K562 (cell line): ENCODE measurements around the gene GBX1. TPM values are rescaled to one million over a fixed set of nuclear protein-coding genes. Genes with fewer than 3 reads are reported as not detected.

ENCODE experiments used
- ATAC-seq: fragments of 200-7000 bp; cut with Tn5 transposase; 3 replicates; pipeline ENCODE4 v1.9.1; 2020; ENCODE audit warnings: moderate library complexity
- BruUV-seq: library from RNA; stranded (reverse); fragments of 400-500 nt; replicated peaks from 2 replicates; lab custom pipeline; 2021; lab: Mats Ljungman, UMichigan
- CTCF ChIA-PET: fragments of 300-600 bp; formaldehyde crosslinking; extraction: SDS; loops from one replicate; lab custom pipeline; 2021; ENCODE audit warnings: low intra/inter-chr PET ratio; lab: Yijun Ruan, JAX
- POLR2A ChIA-PET: fragments of 300-600, 350-650 bp; sonication (Branson Sonifier 250); formaldehyde crosslinking; extraction: SDS; loops from one replicate; lab custom pipeline; 2021; ENCODE audit warnings: antibody characterized with exemption, inconsistent platforms; lab: Yijun Ruan, JAX
- DNase-seq, 4 experiments: peaks; one replicate each; pipeline versions ENCODE4 v3.0.0 to v3.0.0-alpha.2; 2011 to 2018; ENCODE audit warnings: low spot score in 3 of 4, mixed read lengths in 3 of 4; ENCODE audit errors: extremely low read depth in 1 of 4
- FAIRE-seq: peaks from 2 replicates; lab custom pipeline; 2011; peaks lifted over from hg19 to GRCh38; lab: Jason Lieb, UNC
- H2AFZ ChIP-seq: 2 replicates; pipeline ENCODE4 v1.6.0; 2011; ENCODE audit warnings: low read depth, low read length, control low read depth, inconsistent platforms
- H3K27ac ChIP-seq: fragments of 200-600 bp; 3 replicates; pipeline ENCODE4 v1.8.0; 2011; ENCODE audit warnings: low read depth, mild to moderate bottlenecking, control low read depth, inconsistent platforms, low read length, moderate library complexity, mixed read lengths; ENCODE audit errors: extremely low read depth
- H3K27me3 ChIP-seq, 2 experiments: fragments of 300-600 bp in 1 of 2; 2 replicates in 1 of 2; 3 replicates in 1 of 2; pipeline versions ENCODE4 v1.6.0 to v1.8.0; 2011; ENCODE audit warnings: inconsistent platforms in 2 of 2, low read length in 2 of 2, mild to moderate bottlenecking in 1 of 2, mixed read lengths in 1 of 2, moderate library complexity in 1 of 2; ENCODE audit not compliant: control insufficient read depth in 2 of 2, insufficient read depth in 2 of 2
- H3K36me3 ChIP-seq: fragments of 300-600 bp; 3 replicates; pipeline ENCODE4 v1.8.0; 2011; ENCODE audit warnings: mild to moderate bottlenecking, low read length, inconsistent platforms; ENCODE audit not compliant: control insufficient read depth, insufficient read depth
- H3K4me1 ChIP-seq, 2 experiments: fragments of 200-600 bp in 1 of 2; replicated peaks in 1 of 2; 2 replicates in 1 of 2; 3 replicates in 1 of 2; pipeline versions ENCODE4 v1.5.1 to v1.8.0; 2011; ENCODE audit warnings: inconsistent platforms in 2 of 2, low read length in 2 of 2, mild to moderate bottlenecking in 1 of 2, mixed read lengths in 1 of 2, moderate library complexity in 1 of 2; ENCODE audit not compliant: control insufficient read depth in 2 of 2, insufficient read depth in 2 of 2
- H3K4me2 ChIP-seq: 2 replicates; pipeline ENCODE4 v1.6.1; 2011; ENCODE audit warnings: low read length, control low read depth, inconsistent platforms, mixed read lengths; ENCODE audit not compliant: insufficient read depth
- H3K4me3 ChIP-seq: fragments of 200-600 bp; sonication (generic), shearing (Covaris generic); 2 replicates; pipeline ENCODE4 v1.5.1; 2016; ENCODE audit warnings: control low read depth, inconsistent platforms
- H3K79me2 ChIP-seq: fragments of 200-600 bp; 3 replicates; pipeline ENCODE4 v1.8.0; 2011; ENCODE audit warnings: low read length, inconsistent platforms; ENCODE audit not compliant: control insufficient read depth, insufficient read depth
- H3K9ac ChIP-seq, 2 experiments: 2 replicates each; pipeline versions ENCODE4 v1.6.0 to v1.6.1; 2011; ENCODE audit warnings: low read depth in 2 of 2, low read length in 2 of 2, control low read depth in 1 of 2, inconsistent platforms in 1 of 2, mild to moderate bottlenecking in 1 of 2, mixed read lengths in 1 of 2; ENCODE audit not compliant: insufficient read depth in 1 of 2
- H3K9me1 ChIP-seq: one replicate; pipeline ENCODE4 v1.6.0; 2011; ENCODE audit warnings: inconsistent platforms, mild to moderate bottlenecking, low read length, moderate library complexity; ENCODE audit not compliant: control insufficient read depth, insufficient read depth
- H3K9me3 ChIP-seq: replicated peaks from 2 replicates; pipeline ENCODE4 v1.5.1; 2011; ENCODE audit warnings: low read depth, low read length, inconsistent platforms; ENCODE audit not compliant: control insufficient read depth, insufficient read depth
- H4K20me1 ChIP-seq: replicated peaks from 2 replicates; pipeline ENCODE4 v1.6.1; 2011; ENCODE audit warnings: low read length, inconsistent platforms, mixed read lengths; ENCODE audit not compliant: control insufficient read depth, insufficient read depth
- ELF1 ChIP-seq: fragments of 200-800 bp; sonication (Bioruptor generic); IDR thresholded peaks from 2 replicates; pipeline ENCODE4 v1.6.1; 2016; ENCODE audit warnings: missing genetic modification characterization, missing compliant biosample characterization
- FIP1L1 ChIP-seq: fragments of 200-400 bp; formaldehyde crosslinking; IDR thresholded peaks from 2 replicates; pipeline ENCODE4 v1.6.1; 2018; ENCODE audit warnings: mild to moderate bottlenecking, low read depth, low read length; ENCODE audit not compliant: poor library complexity, severe bottlenecking
- KAT2B ChIP-seq: IDR thresholded peaks from one replicate; pipeline ENCODE4 v1.6.1; 2012; ENCODE audit warnings: low read depth, mild to moderate bottlenecking, control low read depth, inconsistent platforms, low read length, moderate library complexity
- LEF1 ChIP-seq: fragments of 450-650 bp; IDR thresholded peaks from 2 replicates; pipeline ENCODE4 v1.6.1; 2016; ENCODE audit warnings: mild to moderate bottlenecking
- MYBL2 ChIP-seq, 2 experiments: fragments of 450-650 bp in 1 of 2; sonication (generic) in 1 of 2; formaldehyde crosslinking in 1 of 2; IDR thresholded peaks; 2 replicates each; pipeline versions ENCODE4 v1.6.1 to v1.8.1; 2017 to 2022; ENCODE audit warnings: borderline replicate concordance in 1 of 2, inconsistent platforms in 1 of 2, low read depth in 1 of 2, mild to moderate bottlenecking in 1 of 2, missing genetic modification reagents in 1 of 2, moderate library complexity in 1 of 2
- ZFP36 ChIP-seq: fragments of 150-350 bp; IDR thresholded peaks from 2 replicates; pipeline ENCODE4 v1.6.1; 2018; ENCODE audit warnings: low read length, low read depth; ENCODE audit not compliant: partially characterized antibody
- ZNF311 ChIP-seq: fragments of 250-450 bp; sonication (Bioruptor Pico); IDR thresholded peaks from 2 replicates; pipeline ENCODE4 v1.4.0; 2020; ENCODE audit warnings: mild to moderate bottlenecking, moderate library complexity
- ZNF431 ChIP-seq: sonication (generic); formaldehyde crosslinking; IDR thresholded peaks from 2 replicates; pipeline ENCODE4 v1.8.0; 2022; ENCODE audit warnings: mild to moderate bottlenecking, missing genetic modification reagents
- WGBS: fragments of 100-300 bp; shearing (Covaris generic); methylation state at CpG from one replicate; pipeline ENCODE4 v1.1.6; 2016; ENCODE audit warnings: low coverage, mixed read lengths; ENCODE audit not compliant: insufficient coverage; ENCODE audit errors: missing lambda C conversion rate; 5-methylcytosine and 5-hydroxymethylcytosine counted together
- in situ Hi-C: fragments of 300-500 bp; cut with MboI; formaldehyde crosslinking; loops from 4 replicates; pipeline ENCODE4 v1.15.0; 2018; ENCODE audit warnings: inconsistent platforms, mixed read lengths
- intact Hi-C: fragments of 100-400 bp; cut with micrococcal nuclease; formaldehyde crosslinking; loops from 2 replicates; pipeline ENCODE4 v1.14.2; 2022
- polyA plus RNA-seq, 8 experiments: library from polyadenylated mRNA; depleted of rRNA in 4 of 8; stranded (reverse) in 5 of 8; unstranded in 3 of 8; fragments of >200 nt; fragmentation: Nextera tagmentation in 2 of 8; fragmentation: Illumina TruSeq in 1 of 8; extraction: Ambion mirVana in 2 of 8; extraction: Trizol in 1 of 8; gene quantifications; 2 replicates each; pipeline versions ENCODE4 v1.2.1 to v1.2.3, GENCODE V29; 2011 to 2014; ENCODE audit warnings: inconsistent platforms in 1 of 8, missing spikeins in 1 of 8
- total RNA-seq, 7 experiments: library from RNA; depleted of rRNA in 6 of 7; stranded (reverse); fragments of >200 nt in 6 of 7; fragmentation: Illumina TruSeq in 2 of 7; extraction: Trizol in 2 of 7; gene quantifications; 2 replicates each; pipeline versions ENCODE4 v1.2.1 to v1.2.3, GENCODE V29; 2011 to 2021; ENCODE audit warnings: low replicate concordance in 1 of 7
- TF ChIP-seq, protein P1 (sequence below): fragments of 450-650 bp; IDR thresholded peaks from 2 replicates; pipeline ENCODE4 v1.6.1; 2016; ENCODE audit warnings: mild to moderate bottlenecking
- TF ChIP-seq, protein P2 (sequence below), 2 experiments: IDR thresholded peaks; 2 replicates each; pipeline ENCODE4 v1.6.1; 2012; ENCODE audit warnings: improper control_type of control experiment in 2 of 2, low read depth in 2 of 2, low read length in 2 of 2, borderline replicate concordance in 1 of 2
- TF ChIP-seq, protein P3 (sequence below): fragments of 200-800 bp; sonication (Bioruptor generic); IDR thresholded peaks from 2 replicates; pipeline ENCODE4 v1.6.1; 2016; ENCODE audit warnings: missing genetic modification characterization, missing compliant biosample characterization

Gene GBX1
- total and polyA plus RNA-seq, 9 of the 15 experiments (the other 6 are each of a cell fraction or from before 2014, with no cell fraction given) = not detected

DNA sequence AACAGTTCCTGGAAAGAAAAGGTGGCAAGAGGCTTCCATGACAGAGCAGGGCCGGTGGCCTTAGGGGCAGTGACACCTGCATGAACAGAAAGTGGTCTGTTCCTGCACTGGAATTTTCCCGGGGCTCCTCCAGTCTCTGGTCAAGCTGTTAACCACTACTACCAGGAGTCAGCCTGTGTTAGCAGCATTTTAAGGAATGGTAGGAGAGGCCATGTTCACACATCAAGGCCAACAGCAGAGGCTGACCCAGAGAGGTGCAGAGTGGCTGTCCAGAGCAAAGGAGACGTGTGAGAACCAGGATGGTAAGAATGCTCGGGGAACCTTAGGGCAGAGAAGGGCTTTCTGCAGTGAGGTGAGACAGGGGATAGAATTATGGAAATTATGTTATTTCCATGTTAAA lies 34.3 kb upstream of the GBX1 start:
- POLR2A ChIA-PET = no interaction called here
- no peaks in the 10 kb centered on the region for H3K36me3 ChIP-seq
- H2AFZ ChIP-seq = no peak overlapping the region
- no peaks in the 10 kb centered on the region for H3K79me2 ChIP-seq
- no peaks in the 10 kb centered on the region for H3K9me1 ChIP-seq
- intact Hi-C loops (no loop called here), in situ Hi-C loops (no loop called here)
- H3K9me3 ChIP-seq = no peaks in the 10 kb centered on the region
- H3K4me2 ChIP-seq = no peak overlapping the region
- no peak overlapping the region for H3K27ac ChIP-seq
- 1% methylated on average over 4 of the region's 4 CpGs for WGBS
- peaks cover 85 to 89% of the 10 kb centered on the region in 2 experiments; a peak in 4 of 5 replicates for H3K27me3 ChIP-seq
- peaks cover 19% of the 10 kb centered on the region for H4K20me1 ChIP-seq
- H3K4me3 ChIP-seq = no peak overlapping the region
- no peak for ATAC-seq
- BruUV-seq = no TSS peak
- no peak for FAIRE-seq
- DNase-seq = no peak
- CTCF ChIA-PET = no interaction called here
- peaks cover 3 to 17% of the 10 kb centered on the region in 2 experiments for H3K4me1 ChIP-seq
- no peak overlapping the region for H3K9ac ChIP-seq
- TF ChIP-seq ZNF431 (no peak), KAT2B (no peak), MYBL2 (IDR thresholded peaks at IDR 0.05; ENCODE audit: low read depth) (no peak), MYBL2 (CRISPR knock-in tag; IDR thresholded peaks at IDR 0.05; ENCODE audit: borderline replicate concordance) (no peak), ZNF311 (no peak), FIP1L1 (no peak), ZFP36 (no peak), ELF1 (no peak), LEF1 (no peak)
- TF ChIP-seq, protein P1, sequence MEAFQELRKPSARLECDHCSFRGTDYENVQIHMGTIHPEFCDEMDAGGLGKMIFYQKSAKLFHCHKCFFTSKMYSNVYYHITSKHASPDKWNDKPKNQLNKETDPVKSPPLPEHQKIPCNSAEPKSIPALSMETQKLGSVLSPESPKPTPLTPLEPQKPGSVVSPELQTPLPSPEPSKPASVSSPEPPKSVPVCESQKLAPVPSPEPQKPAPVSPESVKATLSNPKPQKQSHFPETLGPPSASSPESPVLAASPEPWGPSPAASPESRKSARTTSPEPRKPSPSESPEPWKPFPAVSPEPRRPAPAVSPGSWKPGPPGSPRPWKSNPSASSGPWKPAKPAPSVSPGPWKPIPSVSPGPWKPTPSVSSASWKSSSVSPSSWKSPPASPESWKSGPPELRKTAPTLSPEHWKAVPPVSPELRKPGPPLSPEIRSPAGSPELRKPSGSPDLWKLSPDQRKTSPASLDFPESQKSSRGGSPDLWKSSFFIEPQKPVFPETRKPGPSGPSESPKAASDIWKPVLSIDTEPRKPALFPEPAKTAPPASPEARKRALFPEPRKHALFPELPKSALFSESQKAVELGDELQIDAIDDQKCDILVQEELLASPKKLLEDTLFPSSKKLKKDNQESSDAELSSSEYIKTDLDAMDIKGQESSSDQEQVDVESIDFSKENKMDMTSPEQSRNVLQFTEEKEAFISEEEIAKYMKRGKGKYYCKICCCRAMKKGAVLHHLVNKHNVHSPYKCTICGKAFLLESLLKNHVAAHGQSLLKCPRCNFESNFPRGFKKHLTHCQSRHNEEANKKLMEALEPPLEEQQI = no peak
- TF ChIP-seq, protein P2, sequence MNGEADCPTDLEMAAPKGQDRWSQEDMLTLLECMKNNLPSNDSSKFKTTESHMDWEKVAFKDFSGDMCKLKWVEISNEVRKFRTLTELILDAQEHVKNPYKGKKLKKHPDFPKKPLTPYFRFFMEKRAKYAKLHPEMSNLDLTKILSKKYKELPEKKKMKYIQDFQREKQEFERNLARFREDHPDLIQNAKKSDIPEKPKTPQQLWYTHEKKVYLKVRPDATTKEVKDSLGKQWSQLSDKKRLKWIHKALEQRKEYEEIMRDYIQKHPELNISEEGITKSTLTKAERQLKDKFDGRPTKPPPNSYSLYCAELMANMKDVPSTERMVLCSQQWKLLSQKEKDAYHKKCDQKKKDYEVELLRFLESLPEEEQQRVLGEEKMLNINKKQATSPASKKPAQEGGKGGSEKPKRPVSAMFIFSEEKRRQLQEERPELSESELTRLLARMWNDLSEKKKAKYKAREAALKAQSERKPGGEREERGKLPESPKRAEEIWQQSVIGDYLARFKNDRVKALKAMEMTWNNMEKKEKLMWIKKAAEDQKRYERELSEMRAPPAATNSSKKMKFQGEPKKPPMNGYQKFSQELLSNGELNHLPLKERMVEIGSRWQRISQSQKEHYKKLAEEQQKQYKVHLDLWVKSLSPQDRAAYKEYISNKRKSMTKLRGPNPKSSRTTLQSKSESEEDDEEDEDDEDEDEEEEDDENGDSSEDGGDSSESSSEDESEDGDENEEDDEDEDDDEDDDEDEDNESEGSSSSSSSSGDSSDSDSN (IDR thresholded peaks at IDR 0.05; ENCODE audit: borderline replicate concordance in 1 of 2, low read depth in 2 of 2, low read length in 2 of 2) = no peak
- TF ChIP-seq, protein P3, sequence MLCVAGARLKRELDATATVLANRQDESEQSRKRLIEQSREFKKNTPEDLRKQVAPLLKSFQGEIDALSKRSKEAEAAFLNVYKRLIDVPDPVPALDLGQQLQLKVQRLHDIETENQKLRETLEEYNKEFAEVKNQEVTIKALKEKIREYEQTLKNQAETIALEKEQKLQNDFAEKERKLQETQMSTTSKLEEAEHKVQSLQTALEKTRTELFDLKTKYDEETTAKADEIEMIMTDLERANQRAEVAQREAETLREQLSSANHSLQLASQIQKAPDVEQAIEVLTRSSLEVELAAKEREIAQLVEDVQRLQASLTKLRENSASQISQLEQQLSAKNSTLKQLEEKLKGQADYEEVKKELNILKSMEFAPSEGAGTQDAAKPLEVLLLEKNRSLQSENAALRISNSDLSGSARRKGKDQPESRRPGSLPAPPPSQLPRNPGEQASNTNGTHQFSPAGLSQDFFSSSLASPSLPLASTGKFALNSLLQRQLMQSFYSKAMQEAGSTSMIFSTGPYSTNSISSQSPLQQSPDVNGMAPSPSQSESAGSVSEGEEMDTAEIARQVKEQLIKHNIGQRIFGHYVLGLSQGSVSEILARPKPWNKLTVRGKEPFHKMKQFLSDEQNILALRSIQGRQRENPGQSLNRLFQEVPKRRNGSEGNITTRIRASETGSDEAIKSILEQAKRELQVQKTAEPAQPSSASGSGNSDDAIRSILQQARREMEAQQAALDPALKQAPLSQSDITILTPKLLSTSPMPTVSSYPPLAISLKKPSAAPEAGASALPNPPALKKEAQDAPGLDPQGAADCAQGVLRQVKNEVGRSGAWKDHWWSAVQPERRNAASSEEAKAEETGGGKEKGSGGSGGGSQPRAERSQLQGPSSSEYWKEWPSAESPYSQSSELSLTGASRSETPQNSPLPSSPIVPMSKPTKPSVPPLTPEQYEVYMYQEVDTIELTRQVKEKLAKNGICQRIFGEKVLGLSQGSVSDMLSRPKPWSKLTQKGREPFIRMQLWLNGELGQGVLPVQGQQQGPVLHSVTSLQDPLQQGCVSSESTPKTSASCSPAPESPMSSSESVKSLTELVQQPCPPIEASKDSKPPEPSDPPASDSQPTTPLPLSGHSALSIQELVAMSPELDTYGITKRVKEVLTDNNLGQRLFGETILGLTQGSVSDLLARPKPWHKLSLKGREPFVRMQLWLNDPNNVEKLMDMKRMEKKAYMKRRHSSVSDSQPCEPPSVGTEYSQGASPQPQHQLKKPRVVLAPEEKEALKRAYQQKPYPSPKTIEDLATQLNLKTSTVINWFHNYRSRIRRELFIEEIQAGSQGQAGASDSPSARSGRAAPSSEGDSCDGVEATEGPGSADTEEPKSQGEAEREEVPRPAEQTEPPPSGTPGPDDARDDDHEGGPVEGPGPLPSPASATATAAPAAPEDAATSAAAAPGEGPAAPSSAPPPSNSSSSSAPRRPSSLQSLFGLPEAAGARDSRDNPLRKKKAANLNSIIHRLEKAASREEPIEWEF = no peak
